HEK293T (cell line): Measurements from ENCODE around the gene GNB1L.

Experiments
- ARNT ChIP-seq: fragments of 450-650 bp; IDR thresholded peaks from 2 replicates; pipeline ENCODE4 v1.6.1; 2017; ENCODE audit warnings: mild to moderate bottlenecking
- BHLHE40 ChIP-seq: fragments of 450-650 bp; IDR thresholded peaks from 2 replicates; pipeline ENCODE4 v1.6.1; 2016; ENCODE audit warnings: mild to moderate bottlenecking, moderate library complexity, borderline replicate concordance
- FOXA1 ChIP-seq: fragments of 450-650 bp; IDR thresholded peaks from 2 replicates; pipeline ENCODE4 v1.6.1; 2016; ENCODE audit warnings: mild to moderate bottlenecking
- FOXK2 ChIP-seq: fragments of 450-650 bp; IDR thresholded peaks from 2 replicates; pipeline ENCODE4 v1.6.1; 2016; ENCODE audit warnings: mild to moderate bottlenecking
- FOXM1 ChIP-seq: fragments of 450-650 bp; IDR thresholded peaks from 2 replicates; pipeline ENCODE4 v1.6.1; 2017; ENCODE audit warnings: mild to moderate bottlenecking, borderline replicate concordance
- L3MBTL2 ChIP-seq: fragments of 450-650 bp; conservative IDR thresholded peaks from 2 replicates; pipeline ENCODE4 v1.6.1; 2016; ENCODE audit warnings: mild to moderate bottlenecking
- LEF1 ChIP-seq: fragments of 450-650 bp; IDR thresholded peaks from 2 replicates; pipeline ENCODE4 v1.6.1; 2017; ENCODE audit warnings: mild to moderate bottlenecking, borderline replicate concordance
- NFRKB ChIP-seq: fragments of 450-650 bp; IDR thresholded peaks from 2 replicates; pipeline ENCODE4 v1.6.1; 2016; ENCODE audit warnings: mild to moderate bottlenecking, moderate library complexity
- SP1 ChIP-seq: fragments of 450-650 bp; IDR thresholded peaks from 2 replicates; pipeline ENCODE4 v1.6.1; 2017
- ZNF384 ChIP-seq: fragments of 450-650 bp; IDR thresholded peaks from 2 replicates; pipeline ENCODE4 v1.6.1; 2016

GRCh38 chr22:19903513-19903912 lies 48.8 kb upstream of the GNB1L start:
- TF ChIP-seq ZNF384 = no peak
- TF ChIP-seq BHLHE40 = no peak
- no peak for TF ChIP-seq NFRKB
- TF ChIP-seq ARNT = no peak
- no peak for TF ChIP-seq SP1
- TF ChIP-seq FOXM1 = no peak
- no peak for TF ChIP-seq FOXA1
- no peak for TF ChIP-seq LEF1
- TF ChIP-seq FOXK2 = no peak
- TF ChIP-seq L3MBTL2 = no peak
